HEK293 (cell line): ENCODE data around the gene SLC44A5.

Experiments used
- EGR2 ChIP-seq: fragments of 450-650 bp; formaldehyde crosslinking; IDR thresholded peaks from 2 replicates; pipeline ENCODE4 v1.5.1; 2016; ENCODE audit warnings: low read depth, missing biosample characterization, missing genetic modification characterization
- GLIS1 ChIP-seq: fragments of 450-650 bp; formaldehyde crosslinking; IDR thresholded peaks from 2 replicates; pipeline ENCODE4 v1.5.1; 2016; ENCODE audit warnings: missing biosample characterization, missing genetic modification characterization
- GLIS2 ChIP-seq: fragments of 450-650 bp; formaldehyde crosslinking; IDR thresholded peaks from 2 replicates; pipeline ENCODE4 v1.5.1; 2016; ENCODE audit warnings: missing biosample characterization, missing genetic modification characterization
- PRDM4 ChIP-seq: fragments of 450-650 bp; formaldehyde crosslinking; IDR thresholded peaks from 2 replicates; pipeline ENCODE4 v1.5.1; 2017; ENCODE audit warnings: missing biosample characterization, missing genetic modification characterization
- ZBTB11 ChIP-seq: fragments of 450-650 bp; formaldehyde crosslinking; conservative IDR thresholded peaks from 2 replicates; pipeline ENCODE4 v1.5.1; 2016; ENCODE audit warnings: low read depth, missing biosample characterization, missing genetic modification characterization
- ZBTB26 ChIP-seq: fragments of 450-650 bp; formaldehyde crosslinking; optimal IDR thresholded peaks from 2 replicates; pipeline ENCODE3; 2016; ENCODE audit warnings: missing biosample characterization, mild to moderate bottlenecking, missing genetic modification characterization
- ZBTB8A ChIP-seq: fragments of 450-650 bp; formaldehyde crosslinking; IDR thresholded peaks from 2 replicates; pipeline ENCODE4 v1.5.1; 2016; ENCODE audit warnings: missing biosample characterization, missing genetic modification characterization
- ZFHX2 ChIP-seq: fragments of 450-650 bp; formaldehyde crosslinking; conservative IDR thresholded peaks from 2 replicates; pipeline ENCODE4 v1.5.1; 2016; ENCODE audit warnings: missing biosample characterization, missing genetic modification characterization
- ZNF341 ChIP-seq: fragments of 450-650 bp; formaldehyde crosslinking; IDR thresholded peaks from 2 replicates; pipeline ENCODE4; 2016; ENCODE audit warnings: low read depth, missing biosample characterization, missing genetic modification characterization
- ZNF366 ChIP-seq: fragments of 450-650 bp; formaldehyde crosslinking; conservative IDR thresholded peaks from 2 replicates; pipeline ENCODE4 v1.5.1; 2016; ENCODE audit warnings: missing biosample characterization, missing genetic modification characterization
- ZNF529 ChIP-seq: fragments of 450-650 bp; formaldehyde crosslinking; IDR thresholded peaks from 2 replicates; pipeline ENCODE4 v1.5.1; 2017; ENCODE audit warnings: missing genetic modification characterization, missing biosample characterization; ENCODE audit not compliant: insufficient replicate concordance
- ZNF544 ChIP-seq: fragments of 450-650 bp; formaldehyde crosslinking; IDR thresholded peaks from 2 replicates; pipeline ENCODE4 v1.5.0; 2017; ENCODE audit warnings: missing biosample characterization, missing genetic modification characterization
- ZNF558 ChIP-seq: fragments of 450-650 bp; formaldehyde crosslinking; IDR thresholded peaks from 2 replicates; pipeline ENCODE4 v1.5.1; 2016; ENCODE audit warnings: missing biosample characterization, missing genetic modification characterization
- ZNF571 ChIP-seq: fragments of 450-650 bp; formaldehyde crosslinking; IDR thresholded peaks from 2 replicates; pipeline ENCODE4 v1.5.0; 2017; ENCODE audit warnings: missing biosample characterization, missing genetic modification characterization
- ZNF600 ChIP-seq: fragments of 450-650 bp; formaldehyde crosslinking; IDR thresholded peaks from 2 replicates; pipeline ENCODE4 v1.5.1; 2016; ENCODE audit warnings: missing biosample characterization, missing genetic modification characterization
- ZNF704 ChIP-seq: fragments of 450-650 bp; formaldehyde crosslinking; IDR thresholded peaks from 2 replicates; pipeline ENCODE4 v1.5.1; 2016; ENCODE audit warnings: missing biosample characterization, missing genetic modification characterization
- TF ChIP-seq, protein P1 (sequence below): fragments of 450-650 bp; formaldehyde crosslinking; IDR thresholded peaks from 2 replicates; pipeline ENCODE4 v1.5.1; 2016; ENCODE audit warnings: missing biosample characterization, missing genetic modification characterization
- TF ChIP-seq, protein P2 (sequence below): fragments of 450-650 bp; formaldehyde crosslinking; IDR thresholded peaks from 2 replicates; pipeline ENCODE4 v1.5.1; 2016; ENCODE audit warnings: missing biosample characterization, missing genetic modification characterization
- TF ChIP-seq, protein P3 (sequence below): fragments of 450-650 bp; formaldehyde crosslinking; IDR thresholded peaks from 2 replicates; pipeline ENCODE4; 2016; ENCODE audit warnings: missing biosample characterization, missing genetic modification characterization
- TF ChIP-seq, protein P4 (sequence below): fragments of 450-650 bp; formaldehyde crosslinking; IDR thresholded peaks from 2 replicates; pipeline ENCODE4 v1.5.1; 2016; ENCODE audit warnings: missing biosample characterization, missing genetic modification characterization

SLC44A5 gene

DNA sequence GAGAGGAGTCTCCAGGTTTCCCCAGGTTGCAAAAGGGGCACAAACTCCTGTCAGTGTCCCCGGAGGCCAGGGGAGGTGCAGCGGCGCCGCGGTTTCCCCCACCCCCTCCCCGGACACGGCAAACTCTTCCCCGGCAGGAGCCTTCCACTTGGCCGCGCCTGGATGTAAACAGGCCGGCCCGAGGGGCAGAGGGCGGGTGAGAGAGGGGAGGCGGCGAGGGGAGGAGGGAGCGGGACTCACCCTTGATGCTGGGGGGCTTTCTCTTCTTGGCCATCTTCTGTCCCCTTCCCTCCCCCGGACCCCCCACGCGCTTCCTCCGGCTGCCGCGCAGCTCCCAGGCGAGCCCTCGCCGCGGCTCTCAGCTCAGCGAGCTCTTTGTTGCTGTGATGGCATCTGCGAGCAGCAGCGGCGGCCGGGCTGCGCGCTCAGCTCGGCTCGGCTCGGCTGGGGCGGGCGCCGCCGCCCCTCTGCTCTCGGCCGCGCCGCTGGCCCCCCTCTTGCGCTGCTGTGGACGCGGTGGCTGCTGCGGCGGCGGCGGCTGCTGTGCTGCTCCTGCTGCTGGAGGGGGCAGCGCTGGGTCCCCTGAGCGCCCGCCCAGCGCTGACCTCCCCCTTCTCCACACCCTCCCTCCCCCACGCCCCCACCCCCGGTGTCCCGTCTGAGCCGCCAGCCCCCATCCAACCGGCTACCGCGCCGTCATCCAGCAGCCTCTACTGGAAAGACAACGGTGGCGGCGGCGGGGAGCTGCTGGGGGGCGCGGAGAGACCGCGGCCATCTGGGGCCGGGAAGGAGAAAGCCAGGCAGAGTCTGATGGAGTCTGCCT, 4.9 kb upstream of the SLC44A5 start (continued):
- TF ChIP-seq, protein P1, sequence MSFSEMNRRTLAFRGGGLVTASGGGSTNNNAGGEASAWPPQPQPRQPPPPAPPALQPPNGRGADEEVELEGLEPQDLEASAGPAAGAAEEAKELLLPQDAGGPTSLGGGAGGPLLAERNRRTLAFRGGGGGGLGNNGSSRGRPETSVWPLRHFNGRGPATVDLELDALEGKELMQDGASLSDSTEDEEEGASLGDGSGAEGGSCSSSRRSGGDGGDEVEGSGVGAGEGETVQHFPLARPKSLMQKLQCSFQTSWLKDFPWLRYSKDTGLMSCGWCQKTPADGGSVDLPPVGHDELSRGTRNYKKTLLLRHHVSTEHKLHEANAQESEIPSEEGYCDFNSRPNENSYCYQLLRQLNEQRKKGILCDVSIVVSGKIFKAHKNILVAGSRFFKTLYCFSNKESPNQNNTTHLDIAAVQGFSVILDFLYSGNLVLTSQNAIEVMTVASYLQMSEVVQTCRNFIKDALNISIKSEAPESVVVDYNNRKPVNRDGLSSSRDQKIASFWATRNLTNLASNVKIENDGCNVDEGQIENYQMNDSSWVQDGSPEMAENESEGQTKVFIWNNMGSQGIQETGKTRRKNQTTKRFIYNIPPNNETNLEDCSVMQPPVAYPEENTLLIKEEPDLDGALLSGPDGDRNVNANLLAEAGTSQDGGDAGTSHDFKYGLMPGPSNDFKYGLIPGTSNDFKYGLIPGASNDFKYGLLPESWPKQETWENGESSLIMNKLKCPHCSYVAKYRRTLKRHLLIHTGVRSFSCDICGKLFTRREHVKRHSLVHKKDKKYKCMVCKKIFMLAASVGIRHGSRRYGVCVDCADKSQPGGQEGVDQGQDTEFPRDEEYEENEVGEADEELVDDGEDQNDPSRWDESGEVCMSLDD (tag by site-specific recombination), result peak; percentile 13; the same call in 1 of the 2 replicates
- no peak for TF ChIP-seq ZNF704 (tag by site-specific recombination)
- TF ChIP-seq, protein P2, sequence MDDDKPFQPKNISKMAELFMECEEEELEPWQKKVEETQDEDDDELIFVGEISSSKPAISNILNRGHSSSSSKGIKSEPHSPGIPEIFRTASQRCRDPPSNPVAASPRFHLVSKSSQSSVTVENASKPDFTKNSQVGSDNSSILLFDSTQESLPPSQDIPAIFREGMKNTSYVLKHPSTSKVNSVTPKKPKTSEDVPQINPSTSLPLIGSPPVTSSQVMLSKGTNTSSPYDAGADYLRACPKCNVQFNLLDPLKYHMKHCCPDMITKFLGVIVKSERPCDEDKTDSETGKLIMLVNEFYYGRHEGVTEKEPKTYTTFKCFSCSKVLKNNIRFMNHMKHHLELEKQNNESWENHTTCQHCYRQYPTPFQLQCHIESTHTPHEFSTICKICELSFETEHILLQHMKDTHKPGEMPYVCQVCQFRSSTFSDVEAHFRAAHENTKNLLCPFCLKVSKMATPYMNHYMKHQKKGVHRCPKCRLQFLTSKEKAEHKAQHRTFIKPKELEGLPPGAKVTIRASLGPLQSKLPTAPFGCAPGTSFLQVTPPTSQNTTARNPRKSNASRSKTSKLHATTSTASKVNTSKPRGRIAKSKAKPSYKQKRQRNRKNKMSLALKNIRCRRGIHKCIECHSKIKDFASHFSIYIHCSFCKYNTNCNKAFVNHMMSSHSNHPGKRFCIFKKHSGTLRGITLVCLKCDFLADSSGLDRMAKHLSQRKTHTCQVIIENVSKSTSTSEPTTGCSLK, result no peak
- TF ChIP-seq ZBTB11 (tag by site-specific recombination), result peak; percentile 12
- TF ChIP-seq, protein P3, sequence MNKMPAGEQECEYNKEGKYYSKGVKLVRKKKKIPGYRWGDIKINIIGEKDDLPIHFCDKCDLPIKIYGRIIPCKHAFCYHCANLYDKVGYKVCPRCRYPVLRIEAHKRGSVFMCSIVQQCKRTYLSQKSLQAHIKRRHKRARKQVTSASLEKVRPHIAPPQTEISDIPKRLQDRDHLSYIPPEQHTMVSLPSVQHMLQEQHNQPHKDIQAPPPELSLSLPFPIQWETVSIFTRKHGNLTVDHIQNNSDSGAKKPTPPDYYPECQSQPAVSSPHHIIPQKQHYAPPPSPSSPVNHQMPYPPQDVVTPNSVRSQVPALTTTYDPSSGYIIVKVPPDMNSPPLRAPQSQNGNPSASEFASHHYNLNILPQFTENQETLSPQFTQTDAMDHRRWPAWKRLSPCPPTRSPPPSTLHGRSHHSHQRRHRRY (tag by site-specific recombination), result no peak
- TF ChIP-seq, protein P4, sequence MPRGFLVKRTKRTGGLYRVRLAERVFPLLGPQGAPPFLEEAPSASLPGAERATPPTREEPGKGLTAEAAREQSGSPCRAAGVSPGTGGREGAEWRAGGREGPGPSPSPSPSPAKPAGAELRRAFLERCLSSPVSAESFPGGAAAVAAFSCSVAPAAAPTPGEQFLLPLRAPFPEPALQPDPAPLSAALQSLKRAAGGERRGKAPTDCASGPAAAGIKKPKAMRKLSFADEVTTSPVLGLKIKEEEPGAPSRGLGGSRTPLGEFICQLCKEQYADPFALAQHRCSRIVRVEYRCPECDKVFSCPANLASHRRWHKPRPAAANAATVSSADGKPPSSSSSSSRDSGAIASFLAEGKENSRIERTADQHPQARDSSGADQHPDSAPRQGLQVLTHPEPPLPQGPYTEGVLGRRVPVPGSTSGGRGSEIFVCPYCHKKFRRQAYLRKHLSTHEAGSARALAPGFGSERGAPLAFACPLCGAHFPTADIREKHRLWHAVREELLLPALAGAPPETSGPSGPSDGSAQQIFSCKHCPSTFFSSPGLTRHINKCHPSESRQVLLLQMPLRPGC (tag by site-specific recombination), result peak; percentile 23; the same call in 1 of the 2 replicates
- no peak for TF ChIP-seq ZNF571 (tag by site-specific recombination)
- peak; percentile 69 for TF ChIP-seq ZNF341 (tag by site-specific recombination)
- TF ChIP-seq ZNF544 (tag by site-specific recombination), result no peak
- 0 out of 2 replicates have a peak, but pooled peaks have one; percentile 6 for TF ChIP-seq EGR2
- TF ChIP-seq ZBTB26 (tag by site-specific recombination), result peak; percentile 60
- TF ChIP-seq GLIS2 (tag by site-specific recombination), result peak; percentile 56
- TF ChIP-seq GLIS1 (tag by site-specific recombination), result peak; percentile 60; the same call in 1 of the 2 replicates
- TF ChIP-seq ZNF558 (tag by site-specific recombination), result no peak
- no peak for TF ChIP-seq ZNF529
- TF ChIP-seq ZBTB8A (tag by site-specific recombination), result 0 out of 2 replicates have a peak, but pooled peaks have one; percentile 8
- TF ChIP-seq ZNF600, result no peak
- TF ChIP-seq ZFHX2, result 0 out of 2 replicates have a peak, but pooled peaks have one; percentile 14
- TF ChIP-seq PRDM4 (tag by site-specific recombination), result 0 out of 2 replicates have a peak, but pooled peaks have one; percentile 5
- no peak for TF ChIP-seq ZNF366 (tag by site-specific recombination)
- TF ChIP-seq, all 188 proteins: peak for 21
